Mammary epithelial cell (primary cell): ENCODE measurements around the gene IQCE.

Experiments used
- EZH2 ChIP-seq: IDR thresholded peaks from 2 replicates; pipeline ENCODE4 v1.6.1; 2012; ENCODE audit warnings: low read length, inconsistent platforms, borderline replicate concordance
- TF ChIP-seq, protein P1 (sequence below), 2 donors: IDR thresholded peaks in 1 of 2; conservative IDR thresholded peaks in 1 of 2; 2 replicates each; pipeline ENCODE4 v1.5.1; 2011 to 2012; ENCODE audit warnings: inconsistent platforms in 2 of 2, low read length in 2 of 2, mild to moderate bottlenecking in 2 of 2, control low read depth in 1 of 2, low read depth in 1 of 2; ENCODE audit not compliant: insufficient read depth in 1 of 2; ENCODE audit errors: extremely low read depth in 1 of 2

- TF ChIP-seq, protein P1, sequence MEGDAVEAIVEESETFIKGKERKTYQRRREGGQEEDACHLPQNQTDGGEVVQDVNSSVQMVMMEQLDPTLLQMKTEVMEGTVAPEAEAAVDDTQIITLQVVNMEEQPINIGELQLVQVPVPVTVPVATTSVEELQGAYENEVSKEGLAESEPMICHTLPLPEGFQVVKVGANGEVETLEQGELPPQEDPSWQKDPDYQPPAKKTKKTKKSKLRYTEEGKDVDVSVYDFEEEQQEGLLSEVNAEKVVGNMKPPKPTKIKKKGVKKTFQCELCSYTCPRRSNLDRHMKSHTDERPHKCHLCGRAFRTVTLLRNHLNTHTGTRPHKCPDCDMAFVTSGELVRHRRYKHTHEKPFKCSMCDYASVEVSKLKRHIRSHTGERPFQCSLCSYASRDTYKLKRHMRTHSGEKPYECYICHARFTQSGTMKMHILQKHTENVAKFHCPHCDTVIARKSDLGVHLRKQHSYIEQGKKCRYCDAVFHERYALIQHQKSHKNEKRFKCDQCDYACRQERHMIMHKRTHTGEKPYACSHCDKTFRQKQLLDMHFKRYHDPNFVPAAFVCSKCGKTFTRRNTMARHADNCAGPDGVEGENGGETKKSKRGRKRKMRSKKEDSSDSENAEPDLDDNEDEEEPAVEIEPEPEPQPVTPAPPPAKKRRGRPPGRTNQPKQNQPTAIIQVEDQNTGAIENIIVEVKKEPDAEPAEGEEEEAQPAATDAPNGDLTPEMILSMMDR (conservative IDR thresholded peaks at IDR 0.05 in 1 of 2, IDR thresholded peaks at IDR 0.05 in 1 of 2; ENCODE audit: extremely low read depth in 1 of 2, insufficient read depth in 1 of 2, low read depth in 1 of 2, low read length in 2 of 2): no peak
- no peak for TF ChIP-seq EZH2
These were observed 41.8 kb upstream of the IQCE start for GRCh38 chr7:2517026-2517425.
